ENCODE results near the gene FKBP15. TPM values are rescaled to one million over a fixed set of nuclear protein-coding genes. Genes with fewer than 3 reads are reported as not detected.
"Not testable (repeated sequence)": the region's sequence is repeated elsewhere in the genome, so short reads cannot be mapped to it uniquely, and the experiment has no call there.

The FKBP15 gene
- total RNA-seq, 2 experiments from 2014 or later = 28.4 to 28.5 TPM

GRCh38 chr9:113151696-113152630 lies 69.1 kb downstream of the FKBP15 start:
- no peak overlapping the region for H3K27ac Mint-ChIP-seq
- H3K9me3 Mint-ChIP-seq = no peaks in the 10 kb centered on the region
- DNase-seq = no peak
- H3K4me1 Mint-ChIP-seq = peaks cover 32% of the 10 kb centered on the region
- H3K36me3 Mint-ChIP-seq = peaks cover 7% of the 10 kb centered on the region
- H3K27me3 Mint-ChIP-seq = peaks cover 3% of the 10 kb centered on the region
- H3K4me3 Mint-ChIP-seq = peak overlapping the region; percentile 78

- DNase-seq = peak; percentile 93
- Mint-ChIP-seq H3K27me3 (peaks cover 3% of the 10 kb centered on the region), H3K36me3 (peaks cover 5% of the 10 kb centered on the region), H3K27ac (peak within 1 kb of the TSS; percentile 58), H3K4me1 (peaks cover 25% of the 10 kb centered on the region), H3K9me3 (no peaks in the 10 kb centered on the region), H3K4me3 (peak within 1 kb of the TSS; percentile 78)
Observed at GRCh38 chr9:113150670-113151611, 70.1 kb downstream of the FKBP15 start, which contains the start of gene SLC31A2. SLC31A2 (plus strand) TSS chr9:113151007; CDS start chr9:113151075, 68 bp downstream.

GRCh38 chr9:113149561-113149960 lies 71.5 kb downstream of the FKBP15 start:
- not testable (repeated sequence) for H3K27me3 Mint-ChIP-seq, H3K4me3 Mint-ChIP-seq, H3K27ac Mint-ChIP-seq, H3K9me3 Mint-ChIP-seq, H3K36me3 Mint-ChIP-seq, DNase-seq
- peaks cover 12% of the 10 kb centered on the region for H3K4me1 Mint-ChIP-seq

GRCh38 chr9:113148781-113149510 lies 72.1 kb downstream of the FKBP15 start:
- H3K4me1 Mint-ChIP-seq = peaks cover 12% of the 10 kb centered on the region
- H3K4me3 Mint-ChIP-seq = no peak overlapping the region
- H3K9me3 Mint-ChIP-seq = no peaks in the 10 kb centered on the region
- H3K27ac Mint-ChIP-seq = no peak overlapping the region
- no peak for DNase-seq
- H3K27me3 Mint-ChIP-seq = peaks cover 11% of the 10 kb centered on the region
- peaks cover 2% of the 10 kb centered on the region for H3K36me3 Mint-ChIP-seq

DNA sequence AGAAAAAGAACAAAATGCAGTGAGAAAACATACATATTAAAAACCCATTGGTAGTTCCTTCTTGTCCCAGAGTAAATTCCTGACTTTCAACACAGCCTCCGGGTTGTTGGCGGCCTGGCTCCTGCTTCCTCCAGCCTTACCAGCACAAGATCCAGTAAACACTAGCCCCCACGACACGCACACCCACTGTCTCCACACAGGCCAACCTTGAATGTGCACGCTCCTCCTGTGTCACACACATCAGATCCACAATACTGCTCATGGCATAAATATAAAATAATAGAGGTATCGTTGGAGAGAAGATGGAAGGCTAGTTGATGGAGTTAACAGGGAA lies 72.7 kb downstream of the FKBP15 start:
- Mint-ChIP-seq H3K9me3 (no peaks in the 10 kb centered on the region), H3K4me3 (no peak overlapping the region), H3K36me3 (peaks cover 2% of the 10 kb centered on the region), H3K27me3 (peaks cover 11% of the 10 kb centered on the region), H3K4me1 (peaks cover 12% of the 10 kb centered on the region), H3K27ac (no peak overlapping the region)
- DNase-seq = no peak

DNA sequence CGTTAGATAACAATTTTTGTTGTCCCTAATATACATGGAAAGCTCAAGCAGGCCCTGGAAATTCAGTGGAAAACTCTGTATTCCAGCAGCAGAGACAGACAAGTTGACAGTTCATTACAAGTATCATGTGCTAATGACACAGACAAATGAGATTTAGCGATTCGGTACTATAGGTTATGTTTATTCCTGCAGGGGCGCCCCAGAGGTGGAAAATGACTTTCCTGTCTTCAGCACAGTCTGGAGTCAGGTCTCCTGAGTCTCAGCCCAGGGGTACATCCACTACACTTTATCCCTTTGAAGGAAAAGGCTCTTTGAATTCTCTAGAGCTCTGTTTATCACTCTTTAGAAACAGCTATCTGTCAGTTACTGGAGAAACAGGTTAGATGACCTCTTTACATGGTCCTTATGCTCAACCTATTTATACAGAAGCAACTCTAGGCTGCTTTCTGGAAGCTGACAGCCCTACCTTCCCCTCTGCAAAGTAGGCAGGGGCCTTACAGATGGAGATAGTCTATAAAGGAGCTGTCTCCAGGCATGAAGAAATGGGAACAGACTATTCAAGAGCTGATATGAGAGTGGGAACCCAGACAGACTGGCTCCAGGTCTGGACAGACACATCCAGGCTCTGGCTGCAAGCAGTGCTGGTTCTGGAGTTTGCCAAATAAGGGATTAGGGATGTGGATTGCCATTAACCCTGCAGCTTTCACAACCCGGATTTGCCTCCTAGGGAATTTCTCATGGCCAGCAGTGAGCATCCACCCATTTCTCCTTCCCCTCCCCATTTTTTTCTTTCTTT lies 77.4 kb downstream of the FKBP15 start:
- Mint-ChIP-seq H3K27ac (no peak overlapping the region), H3K9me3 (peaks cover 11% of the 10 kb centered on the region)

DNA sequence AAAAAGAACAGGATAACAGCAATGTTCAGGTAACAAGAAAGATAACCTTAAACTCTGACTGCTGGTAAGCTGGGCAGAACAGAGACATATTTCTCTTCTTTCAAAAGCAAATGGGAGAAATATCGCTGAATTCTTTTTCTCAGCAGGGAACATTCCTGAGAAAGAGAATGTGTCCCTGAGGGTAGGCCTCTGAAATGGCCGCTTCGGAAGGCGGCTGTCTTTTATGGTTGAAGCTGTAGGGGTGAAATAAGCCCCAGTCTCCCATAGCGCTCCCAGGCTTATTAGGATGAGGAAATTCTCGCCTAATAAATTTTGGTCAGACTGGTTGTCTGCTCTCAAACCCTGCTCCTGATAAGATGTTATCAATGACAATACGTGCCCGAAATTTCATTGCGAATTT lies 80.2 kb downstream of the FKBP15 start:
- Mint-ChIP-seq H3K27me3 (peaks cover 18% of the 10 kb centered on the region), H3K9me3 (peaks cover 11% of the 10 kb centered on the region)
- not testable (repeated sequence) for DNase-seq, H3K36me3 Mint-ChIP-seq, H3K4me3 Mint-ChIP-seq, H3K27ac Mint-ChIP-seq, H3K4me1 Mint-ChIP-seq

More for the DNA sequence above, 77.4 kb downstream of the FKBP15 start:
- Mint-ChIP-seq H3K36me3 (no peaks in the 10 kb centered on the region), H3K27me3 (peaks cover 18% of the 10 kb centered on the region), H3K4me3 (no peak overlapping the region), H3K4me1 (no peaks in the 10 kb centered on the region)
- DNase-seq = no peak

- no peak for DNase-seq
- no peak overlapping the region for H3K4me3 Mint-ChIP-seq
Observed at GRCh38 chr9:113139953-113140352, 81.1 kb downstream of the FKBP15 start.

GRCh38 chr9:113139225-113139829 lies 81.8 kb downstream of the FKBP15 start:
- H3K36me3 Mint-ChIP-seq = no peaks in the 10 kb centered on the region
- no peak overlapping the region for H3K4me3 Mint-ChIP-seq
- H3K27ac Mint-ChIP-seq = no peak overlapping the region
- H3K27me3 Mint-ChIP-seq = peaks cover 11% of the 10 kb centered on the region
- H3K4me1 Mint-ChIP-seq = no peaks in the 10 kb centered on the region
- peaks cover 11% of the 10 kb centered on the region for H3K9me3 Mint-ChIP-seq
- no peak for DNase-seq

More at GRCh38 chr9:113139953-113140352, 81.1 kb downstream of the FKBP15 start:
- Mint-ChIP-seq H3K9me3 (peaks cover 11% of the 10 kb centered on the region), H3K36me3 (no peaks in the 10 kb centered on the region), H3K4me1 (no peaks in the 10 kb centered on the region), H3K27me3 (peaks cover 15% of the 10 kb centered on the region), H3K27ac (no peak overlapping the region)

DNA sequence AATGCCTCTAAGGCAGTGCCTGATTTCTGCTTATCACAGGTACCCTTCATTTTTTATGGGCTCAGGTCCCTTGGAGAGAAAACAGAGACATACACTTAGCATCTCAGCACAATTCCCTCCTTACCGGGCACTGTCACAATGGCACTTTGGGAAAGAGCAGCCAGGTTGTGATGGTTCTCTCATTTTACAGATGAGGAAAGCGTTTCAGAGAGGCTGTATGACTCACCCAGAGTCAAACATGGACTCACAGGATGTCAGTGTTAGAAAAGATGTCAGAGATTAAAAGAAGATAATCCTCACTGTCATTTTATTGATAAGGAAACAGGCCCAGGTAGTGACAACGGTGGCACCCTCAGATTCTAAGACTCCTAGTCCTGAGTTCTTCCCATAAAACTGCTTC lies 82.3 kb downstream of the FKBP15 start:
- Mint-ChIP-seq H3K4me3 (no peak overlapping the region), H3K27me3 (peaks cover 11% of the 10 kb centered on the region), H3K27ac (no peak overlapping the region), H3K36me3 (no peaks in the 10 kb centered on the region), H3K4me1 (no peaks in the 10 kb centered on the region), H3K9me3 (peaks cover 11% of the 10 kb centered on the region)
- DNase-seq = no peak

DNA sequence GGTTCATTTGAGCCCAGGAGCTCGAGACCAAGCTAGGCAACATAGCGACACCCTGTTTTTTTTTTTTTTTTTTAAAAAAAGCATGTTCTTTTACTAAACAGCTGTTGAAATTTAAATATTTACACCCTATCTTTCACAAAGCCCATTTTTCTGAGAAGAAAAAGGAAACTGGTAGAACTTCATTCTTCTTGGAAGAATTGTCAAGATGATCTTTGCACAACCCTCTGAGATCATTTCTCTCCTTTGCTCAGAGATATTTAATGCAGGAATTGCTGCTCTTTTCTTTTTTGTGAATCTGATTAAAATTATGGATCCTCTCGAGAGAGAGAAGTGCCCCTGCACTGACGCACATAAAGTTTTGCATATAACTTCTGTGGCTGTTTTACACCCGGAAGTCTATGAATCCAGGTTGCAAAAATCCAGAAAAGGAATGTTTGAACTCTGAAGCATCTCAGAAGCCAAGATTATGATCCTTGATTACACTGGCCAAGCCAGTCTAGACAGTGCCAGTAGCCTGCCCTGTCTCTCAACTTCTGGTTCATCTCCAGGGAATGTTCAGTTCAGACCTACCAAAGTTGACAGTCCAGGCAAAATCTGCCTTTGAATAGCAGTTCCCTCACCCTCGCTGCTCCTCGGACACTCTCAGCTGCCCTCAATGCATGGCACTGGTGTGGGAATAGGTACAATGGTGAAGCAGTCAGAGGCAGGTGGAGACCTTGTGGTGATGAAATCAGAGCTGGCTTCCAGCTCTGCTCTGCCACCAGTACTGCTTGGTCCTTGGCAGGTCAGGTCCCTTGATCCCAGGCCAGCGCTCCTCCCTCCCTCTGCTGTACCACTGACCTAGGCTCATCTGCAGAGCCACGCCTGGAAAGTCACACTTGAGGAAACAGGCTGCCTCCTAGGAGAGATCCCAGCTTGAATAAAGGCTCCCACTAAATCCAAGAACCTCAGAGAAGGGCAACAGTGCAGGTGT lies 83.6 kb downstream of the FKBP15 start:
- no peaks in the 10 kb centered on the region for H3K4me1 Mint-ChIP-seq
- H3K9me3 Mint-ChIP-seq = peaks cover 9% of the 10 kb centered on the region
- H3K27ac Mint-ChIP-seq = no peak overlapping the region
- no peaks in the 10 kb centered on the region for H3K36me3 Mint-ChIP-seq
- no peak for DNase-seq
- peaks cover 10% of the 10 kb centered on the region for H3K27me3 Mint-ChIP-seq
- H3K4me3 Mint-ChIP-seq = no peak overlapping the region

GRCh38 chr9:113131689-113132151 lies 89.4 kb downstream of the FKBP15 start:
- Mint-ChIP-seq H3K27ac (no peak overlapping the region), H3K4me1 (no peaks in the 10 kb centered on the region), H3K27me3 (peaks cover 40% of the 10 kb centered on the region), H3K36me3 (no peaks in the 10 kb centered on the region), H3K9me3 (no peaks in the 10 kb centered on the region), H3K4me3 (no peak overlapping the region)
- DNase-seq = no peak

GRCh38 chr9:113129884-113130283 lies 91.2 kb downstream of the FKBP15 start:
- no peak overlapping the region for H3K4me3 Mint-ChIP-seq
- H3K27ac Mint-ChIP-seq = no peak overlapping the region
- H3K36me3 Mint-ChIP-seq = no peaks in the 10 kb centered on the region
- no peaks in the 10 kb centered on the region for H3K9me3 Mint-ChIP-seq
- no peak for DNase-seq
- H3K27me3 Mint-ChIP-seq = peaks cover 44% of the 10 kb centered on the region
- no peaks in the 10 kb centered on the region for H3K4me1 Mint-ChIP-seq
